GM12878 (cell line): ENCODE data around the gene PPP5C. TPM values are rescaled to one million over a fixed set of nuclear protein-coding genes. Genes with fewer than 3 reads are reported as not detected.

ENCODE experiments used
- ATAC-seq: fragments of 200-7000 bp; cut with Tn5 transposase; 3 replicates; pipeline ENCODE4 v1.9.1; 2020; ENCODE audit warnings: mild to moderate bottlenecking, moderate library complexity
- BruUV-seq: library from RNA; stranded (reverse); fragments of 400-500 nt; replicated peaks from 2 replicates; lab custom pipeline; 2021; lab: Mats Ljungman, UMichigan
- CTCF ChIA-PET: fragments of 300-600 bp; sonication (Branson Sonifier 250); formaldehyde crosslinking; extraction: SDS; loops from one replicate; lab custom pipeline; 2021; ENCODE audit warnings: inconsistent platforms; lab: Yijun Ruan, JAX
- POLR2A ChIA-PET: fragments of 350-600 bp; formaldehyde crosslinking; extraction: SDS; loops from one replicate; lab custom pipeline; 2021; ENCODE audit warnings: inconsistent platforms; lab: Charles Lee
- RAD21 ChIA-PET: fragments of 300-600 bp; sonication (Branson Sonifier 250); formaldehyde crosslinking; loops from one replicate; lab custom pipeline; 2023; ENCODE audit warnings: antibody characterized with exemption; ENCODE audit not compliant: unreplicated experiment; lab: Charles Lee
- SMC1A ChIA-PET: fragments of 300-600 bp; sonication (Branson Sonifier 250); formaldehyde crosslinking; loops from one replicate; lab custom pipeline; 2023; ENCODE audit not compliant: unreplicated experiment, uncharacterized antibody; lab: Charles Lee
- DNase-seq: peaks from one replicate; pipeline ENCODE4 v3.0.0-alpha.2; 2011; ENCODE audit warnings: low read depth, low spot score
- FAIRE-seq: peaks from 3 replicates; lab custom pipeline; 2011; peaks lifted over from hg19 to GRCh38; lab: Jason Lieb, UNC
- H2AFZ ChIP-seq: 2 replicates; pipeline ENCODE4 v1.6.0; 2011; ENCODE audit warnings: low read depth, low read length, control low read depth; ENCODE audit not compliant: control insufficient read depth
- H3K27ac ChIP-seq: 2 replicates; pipeline ENCODE4 v1.5.1; 2011; ENCODE audit warnings: control low read depth; ENCODE audit not compliant: control insufficient read depth, insufficient read depth
- H3K27me3 ChIP-seq, 2 experiments: replicated peaks in 1 of 2; 2 replicates each; pipeline versions ENCODE4 v1.6.0 to v1.6.1; 2011; ENCODE audit warnings: low read length in 1 of 2; ENCODE audit not compliant: control insufficient read depth in 2 of 2, insufficient read depth in 2 of 2
- H3K36me3 ChIP-seq, 2 experiments: 2 replicates each; pipeline ENCODE4 v1.5.1; 2011; ENCODE audit warnings: low read length in 1 of 2; ENCODE audit not compliant: control insufficient read depth in 2 of 2, insufficient read depth in 2 of 2
- H3K4me1 ChIP-seq: 2 replicates; pipeline ENCODE4 v1.6.1; 2011; ENCODE audit warnings: mild to moderate bottlenecking, low read length, moderate library complexity, mixed read lengths; ENCODE audit not compliant: control insufficient read depth, insufficient read depth
- H3K4me2 ChIP-seq: 2 replicates; pipeline ENCODE4 v1.6.0; 2011; ENCODE audit warnings: control low read depth; ENCODE audit not compliant: control insufficient read depth, insufficient read depth
- H3K4me3 ChIP-seq: fragments of 200-600 bp; sonication (generic); 2 replicates; pipeline ENCODE4 v1.5.1; 2016
- H3K79me2 ChIP-seq: 2 replicates; pipeline ENCODE4 v1.6.0; 2011; ENCODE audit warnings: low read length; ENCODE audit not compliant: control insufficient read depth, insufficient read depth
- H3K9ac ChIP-seq: 2 replicates; pipeline ENCODE4 v1.8.0; 2011; ENCODE audit warnings: low read length, control low read depth, mixed read lengths; ENCODE audit not compliant: control insufficient read depth, insufficient read depth
- H3K9me3 ChIP-seq: replicated peaks from 3 replicates; pipeline ENCODE4 v1.5.1; 2011; ENCODE audit warnings: mild to moderate bottlenecking, low read length; ENCODE audit not compliant: control insufficient read depth, insufficient read depth
- H4K20me1 ChIP-seq: 2 replicates; pipeline ENCODE4 v1.6.0; 2011; ENCODE audit not compliant: control insufficient read depth, insufficient read depth
- BACH1 ChIP-seq: fragments of 450-650 bp; IDR thresholded peaks from 2 replicates; pipeline ENCODE4 v1.6.1; 2017; ENCODE audit warnings: mild to moderate bottlenecking, borderline replicate concordance
- CHD4 ChIP-seq: fragments of 200-600 bp; sonication (generic); IDR thresholded peaks from 2 replicates; pipeline ENCODE4 v1.6.1; 2016; ENCODE audit warnings: mild to moderate bottlenecking
- ETV6 ChIP-seq, 2 experiments: fragments of 450-650 bp in 1 of 2; IDR thresholded peaks in 1 of 2; conservative IDR thresholded peaks in 1 of 2; 2 replicates each; pipeline ENCODE4 v1.6.1; 2014; ENCODE audit warnings: antibody characterized with exemption in 1 of 2, borderline replicate concordance in 1 of 2, low read depth in 1 of 2, mild to moderate bottlenecking in 1 of 2, moderate library complexity in 1 of 2
- HDAC2 ChIP-seq: fragments of 200-600 bp; sonication (generic); IDR thresholded peaks from 2 replicates; pipeline ENCODE4 v1.6.1; 2017
- POU2F2 ChIP-seq: IDR thresholded peaks from 3 replicates; pipeline ENCODE4 v1.6.1; 2011; ENCODE audit warnings: low read depth, mild to moderate bottlenecking, low read length, borderline replicate concordance
- RCOR1 ChIP-seq: conservative IDR thresholded peaks from 2 replicates; pipeline ENCODE4 v1.6.1; 2012; ENCODE audit warnings: low read depth, low read length, improper control_type of control experiment
- SIX5 ChIP-seq: IDR thresholded peaks from 2 replicates; pipeline ENCODE4 v1.6.1; 2011; ENCODE audit warnings: mild to moderate bottlenecking, low read depth, low read length, moderate library complexity; ENCODE audit not compliant: severe bottlenecking
- STAT1 ChIP-seq: fragments of 450-650 bp; conservative IDR thresholded peaks from 2 replicates; pipeline ENCODE4 v1.6.1; 2014; ENCODE audit warnings: antibody characterized with exemption, mild to moderate bottlenecking
- ZNF274 ChIP-seq: IDR thresholded peaks from one replicate; pipeline ENCODE4 v1.8.0; 2011; ENCODE audit not compliant: insufficient read length, insufficient read depth
- WGBS: methylation state at CpG from one replicate; pipeline ENCODE4 v1.1.6; 2016; ENCODE audit warnings: low lambda C conversion rate; ENCODE audit not compliant: insufficient replicate concordance, insufficient coverage; ENCODE audit errors: missing lambda C conversion rate; 5-methylcytosine and 5-hydroxymethylcytosine counted together
- in situ Hi-C: fragments of 300-500 bp; cut with MboI; formaldehyde crosslinking; loops from 9 replicates; pipeline ENCODE4 v1.14.3; 2018; ENCODE audit warnings: mixed read lengths
- intact Hi-C: fragments of 100-400 bp; cut with micrococcal nuclease; formaldehyde crosslinking; loops from one replicate; pipeline ENCODE4 v1.14.2; 2022; ENCODE audit not compliant: unreplicated experiment
- polyA plus RNA-seq, 11 experiments: library from polyadenylated mRNA; depleted of rRNA in 4 of 11; unstranded in 6 of 11; stranded (reverse) in 5 of 11; fragments of >200 nt; fragmentation: Nextera tagmentation in 4 of 11; fragmentation: Illumina TruSeq in 1 of 11; extraction: Ambion mirVana in 4 of 11; extraction: Trizol in 1 of 11; gene quantifications; 1 replicate in 1 of 11; 2 replicates in 10 of 11; pipeline versions ENCODE4 v1.2.1 to v1.2.3, GENCODE V29; 2011 to 2016; ENCODE audit warnings: inconsistent platforms in 2 of 11, missing spikeins in 2 of 11, low read depth in 1 of 11
- total RNA-seq, 4 experiments: library from RNA; depleted of rRNA in 3 of 4; stranded (reverse); fragments of >200 nt in 3 of 4; fragmentation: Illumina TruSeq in 1 of 4; extraction: Trizol in 1 of 4; gene quantifications; 2 replicates each; pipeline versions ENCODE4 v1.2.1 to v1.2.3, GENCODE V29; 2013 to 2021
- TF ChIP-seq, protein P1 (sequence below): fragments of 450-650 bp; IDR thresholded peaks from 2 replicates; pipeline ENCODE4 v1.6.1; 2018; ENCODE audit warnings: mild to moderate bottlenecking, low read depth, moderate library complexity; ENCODE audit not compliant: partially characterized antibody
- TF ChIP-seq, protein P2 (sequence below): fragments of 450-650 bp; IDR thresholded peaks from 2 replicates; pipeline ENCODE4 v1.6.1; 2017; ENCODE audit warnings: mild to moderate bottlenecking, moderate library complexity

PPP5C gene
- total and polyA plus RNA-seq, 10 of the 15 experiments (the other 5 are each of a cell fraction or from before 2014, with no cell fraction given), result 1.1 to 154 (median 94.5) TPM

DNA sequence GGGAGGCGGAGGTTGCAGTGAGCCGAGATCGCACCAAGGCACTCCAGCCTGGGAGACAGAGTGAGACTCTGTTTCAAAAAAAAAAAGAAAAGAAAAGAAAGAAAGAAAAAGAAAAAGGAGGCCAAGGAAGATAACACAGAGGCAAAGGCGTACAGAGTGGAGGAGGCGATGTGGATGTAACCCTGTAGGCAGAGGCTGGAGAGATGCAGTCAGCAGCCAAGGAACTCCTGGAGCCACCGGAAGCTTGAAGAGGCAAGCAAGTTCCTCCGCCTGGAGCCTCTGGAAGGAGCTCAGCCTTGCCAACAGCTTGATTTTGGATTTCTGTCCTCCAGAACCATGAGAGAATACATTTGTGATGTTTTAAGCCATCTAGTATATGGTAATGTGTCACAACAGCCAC lies 73.2 kb downstream of the PPP5C start:
- no peak for ATAC-seq
- TF ChIP-seq SIX5 (no peak), STAT1 (no peak), RCOR1 (no peak), ETV6 (conservative IDR thresholded peaks at IDR 0.05 in 1 of 2, IDR thresholded peaks at IDR 0.05 in 1 of 2; ENCODE audit: borderline replicate concordance in 1 of 2, low read depth in 1 of 2) (no peak)
- no peak for FAIRE-seq
- Histone ChIP-seq H3K79me2 (no peaks in the 10 kb centered on the region), H3K9me3 (no peaks in the 10 kb centered on the region), H4K20me1 (no peaks in the 10 kb centered on the region), H3K27me3 (peaks cover 0 to 2% of the 10 kb centered on the region in 2 experiments; a peak in 1 of 4 replicates), H3K27ac (no peak overlapping the region), H3K4me3 (no peak overlapping the region), H3K4me2 (no peak overlapping the region), H2AFZ (no peak overlapping the region), H3K36me3 (no peaks in the 10 kb centered on the region), H3K4me1 (no peaks in the 10 kb centered on the region), H3K9ac (no peak overlapping the region)
- ChIA-PET POLR2A (no interaction called here), CTCF (no interaction called here), SMC1A (no interaction called here), RAD21 (no interaction called here)
- WGBS, result 60% methylated on average over 7 of the region's 7 CpGs
- no TSS peak for BruUV-seq
- DNase-seq, result no peak
- in situ Hi-C loops (no loop called here), intact Hi-C loops (no loop called here)

DNA sequence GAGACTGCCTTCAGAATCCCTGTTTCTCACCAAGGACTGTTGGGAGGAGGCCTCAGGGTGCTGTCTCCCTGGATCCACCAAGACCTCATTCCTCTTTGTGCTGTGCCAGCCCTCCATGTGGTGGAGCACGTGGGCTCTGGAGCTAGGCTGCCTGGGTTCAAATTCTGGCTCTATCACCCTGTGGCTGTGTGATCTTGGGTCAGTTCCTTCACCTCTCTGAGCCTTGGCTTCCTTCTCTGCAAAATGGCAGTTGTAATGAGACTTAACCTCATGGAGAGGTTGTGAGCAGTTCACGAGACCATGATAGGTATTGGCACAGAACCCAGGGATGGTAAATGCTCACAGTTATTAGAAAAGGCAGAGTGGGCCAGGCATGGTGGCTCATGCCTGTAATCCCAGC lies 75.5 kb downstream of the PPP5C start:
- H3K36me3 ChIP-seq, result no peaks in the 10 kb centered on the region
- no peak overlapping the region for H3K4me2 ChIP-seq
- ChIA-PET SMC1A (no interaction called here), POLR2A (no interaction called here), RAD21 (no interaction called here), CTCF (no interaction called here)
- no peaks in the 10 kb centered on the region; a peak in 1 of 4 replicates for H3K27me3 ChIP-seq
- H3K9ac ChIP-seq, result no peak overlapping the region
- intact Hi-C loops, result no loop called here
- H3K79me2 ChIP-seq, result no peaks in the 10 kb centered on the region
- ATAC-seq (no peak), FAIRE-seq (no peak), DNase-seq (no peak)
- no peaks in the 10 kb centered on the region for H3K4me1 ChIP-seq
- BruUV-seq, result no TSS peak
- H2AFZ ChIP-seq, result no peak overlapping the region
- no peak overlapping the region for H3K4me3 ChIP-seq
- H3K9me3 ChIP-seq, result no peaks in the 10 kb centered on the region
- in situ Hi-C loops, result no loop called here
- WGBS, result 17% methylated on average over 2 of the region's 2 CpGs
- no peak overlapping the region for H3K27ac ChIP-seq
- H4K20me1 ChIP-seq, result no peaks in the 10 kb centered on the region
- TF ChIP-seq, protein P1, sequence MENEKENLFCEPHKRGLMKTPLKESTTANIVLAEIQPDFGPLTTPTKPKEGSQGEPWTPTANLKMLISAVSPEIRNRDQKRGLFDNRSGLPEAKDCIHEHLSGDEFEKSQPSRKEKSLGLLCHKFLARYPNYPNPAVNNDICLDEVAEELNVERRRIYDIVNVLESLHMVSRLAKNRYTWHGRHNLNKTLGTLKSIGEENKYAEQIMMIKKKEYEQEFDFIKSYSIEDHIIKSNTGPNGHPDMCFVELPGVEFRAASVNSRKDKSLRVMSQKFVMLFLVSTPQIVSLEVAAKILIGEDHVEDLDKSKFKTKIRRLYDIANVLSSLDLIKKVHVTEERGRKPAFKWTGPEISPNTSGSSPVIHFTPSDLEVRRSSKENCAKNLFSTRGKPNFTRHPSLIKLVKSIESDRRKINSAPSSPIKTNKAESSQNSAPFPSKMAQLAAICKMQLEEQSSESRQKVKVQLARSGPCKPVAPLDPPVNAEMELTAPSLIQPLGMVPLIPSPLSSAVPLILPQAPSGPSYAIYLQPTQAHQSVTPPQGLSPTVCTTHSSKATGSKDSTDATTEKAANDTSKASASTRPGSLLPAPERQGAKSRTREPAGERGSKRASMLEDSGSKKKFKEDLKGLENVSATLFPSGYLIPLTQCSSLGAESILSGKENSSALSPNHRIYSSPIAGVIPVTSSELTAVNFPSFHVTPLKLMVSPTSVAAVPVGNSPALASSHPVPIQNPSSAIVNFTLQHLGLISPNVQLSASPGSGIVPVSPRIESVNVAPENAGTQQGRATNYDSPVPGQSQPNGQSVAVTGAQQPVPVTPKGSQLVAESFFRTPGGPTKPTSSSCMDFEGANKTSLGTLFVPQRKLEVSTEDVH, result no peak
- TF ChIP-seq HDAC2 (no peak), ZNF274 (no peak), BACH1 (no peak), POU2F2 (no peak), CHD4 (no peak)
- TF ChIP-seq, protein P2, sequence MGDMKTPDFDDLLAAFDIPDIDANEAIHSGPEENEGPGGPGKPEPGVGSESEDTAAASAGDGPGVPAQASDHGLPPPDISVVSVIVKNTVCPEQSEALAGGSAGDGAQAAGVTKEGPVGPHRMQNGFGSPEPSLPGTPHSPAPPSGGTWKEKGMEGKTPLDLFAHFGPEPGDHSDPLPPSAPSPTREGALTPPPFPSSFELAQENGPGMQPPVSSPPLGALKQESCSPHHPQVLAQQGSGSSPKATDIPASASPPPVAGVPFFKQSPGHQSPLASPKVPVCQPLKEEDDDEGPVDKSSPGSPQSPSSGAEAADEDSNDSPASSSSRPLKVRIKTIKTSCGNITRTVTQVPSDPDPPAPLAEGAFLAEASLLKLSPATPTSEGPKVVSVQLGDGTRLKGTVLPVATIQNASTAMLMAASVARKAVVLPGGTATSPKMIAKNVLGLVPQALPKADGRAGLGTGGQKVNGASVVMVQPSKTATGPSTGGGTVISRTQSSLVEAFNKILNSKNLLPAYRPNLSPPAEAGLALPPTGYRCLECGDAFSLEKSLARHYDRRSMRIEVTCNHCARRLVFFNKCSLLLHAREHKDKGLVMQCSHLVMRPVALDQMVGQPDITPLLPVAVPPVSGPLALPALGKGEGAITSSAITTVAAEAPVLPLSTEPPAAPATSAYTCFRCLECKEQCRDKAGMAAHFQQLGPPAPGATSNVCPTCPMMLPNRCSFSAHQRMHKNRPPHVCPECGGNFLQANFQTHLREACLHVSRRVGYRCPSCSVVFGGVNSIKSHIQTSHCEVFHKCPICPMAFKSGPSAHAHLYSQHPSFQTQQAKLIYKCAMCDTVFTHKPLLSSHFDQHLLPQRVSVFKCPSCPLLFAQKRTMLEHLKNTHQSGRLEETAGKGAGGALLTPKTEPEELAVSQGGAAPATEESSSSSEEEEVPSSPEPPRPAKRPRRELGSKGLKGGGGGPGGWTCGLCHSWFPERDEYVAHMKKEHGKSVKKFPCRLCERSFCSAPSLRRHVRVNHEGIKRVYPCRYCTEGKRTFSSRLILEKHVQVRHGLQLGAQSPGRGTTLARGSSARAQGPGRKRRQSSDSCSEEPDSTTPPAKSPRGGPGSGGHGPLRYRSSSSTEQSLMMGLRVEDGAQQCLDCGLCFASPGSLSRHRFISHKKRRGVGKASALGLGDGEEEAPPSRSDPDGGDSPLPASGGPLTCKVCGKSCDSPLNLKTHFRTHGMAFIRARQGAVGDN, result no peak
